GM23248 (cell line): ENCODE measurements around the gene RDX. TPM values are rescaled to one million over a fixed set of nuclear protein-coding genes. Genes with fewer than 3 reads are reported as not detected.

Source experiments
- DNase-seq: peaks from one replicate; pipeline ENCODE4 v3.0.0-alpha.2; 2015
- H2AFZ ChIP-seq: fragments of 200-600 bp; sonication (generic); 2 replicates; pipeline ENCODE4 v1.6.1; 2016; ENCODE audit warnings: antibody characterized with exemption
- H3F3A ChIP-seq: fragments of 200-600 bp; sonication (generic); 2 replicates; pipeline ENCODE4 v1.6.1; 2016; ENCODE audit warnings: mild to moderate bottlenecking, antibody characterized with exemption, mixed run types; ENCODE audit not compliant: insufficient read depth
- H3K27ac ChIP-seq: fragments of 200-600 bp; sonication (generic); 2 replicates; pipeline ENCODE4 v1.5.1; 2016; ENCODE audit warnings: mild to moderate bottlenecking
- H3K27me3 ChIP-seq: fragments of 200-600 bp; sonication (generic); replicated peaks from 2 replicates; pipeline ENCODE4 v1.6.1; 2016; ENCODE audit warnings: mild to moderate bottlenecking; ENCODE audit not compliant: insufficient read depth
- H3K36me3 ChIP-seq: fragments of 200-600 bp; sonication (generic); 2 replicates; pipeline ENCODE4 v1.6.1; 2016; ENCODE audit warnings: low read depth, mild to moderate bottlenecking
- H3K4me1 ChIP-seq: fragments of 200-600 bp; sonication (generic); 2 replicates; pipeline ENCODE4 v1.6.1; 2016; ENCODE audit warnings: mild to moderate bottlenecking; ENCODE audit not compliant: insufficient read depth
- H3K4me2 ChIP-seq: fragments of 200-600 bp; sonication (generic); one replicate; pipeline ENCODE4 v1.6.1; 2016; ENCODE audit warnings: mild to moderate bottlenecking; ENCODE audit not compliant: unreplicated experiment
- H3K4me3 ChIP-seq: fragments of 200-600 bp; sonication (generic); 2 replicates; pipeline ENCODE4 v1.5.1; 2016; ENCODE audit warnings: mild to moderate bottlenecking
- H3K79me2 ChIP-seq: fragments of 200-600 bp; sonication (generic); 2 replicates; pipeline ENCODE4 v1.6.1; 2016; ENCODE audit warnings: mild to moderate bottlenecking; ENCODE audit not compliant: insufficient read depth
- H3K9ac ChIP-seq: fragments of 200-600 bp; sonication (generic); 2 replicates; pipeline ENCODE4 v1.6.1; 2016; ENCODE audit warnings: mild to moderate bottlenecking
- H3K9me2 ChIP-seq: fragments of 200-600 bp; sonication (generic); 2 replicates; pipeline ENCODE4 v1.6.1; 2016; ENCODE audit warnings: mixed run types, mild to moderate bottlenecking, moderate library complexity; ENCODE audit not compliant: insufficient read depth
- H3K9me3 ChIP-seq: fragments of 200-600 bp; sonication (generic); one replicate; pipeline ENCODE4 v1.6.1; 2017; ENCODE audit warnings: low read depth
- H4K20me1 ChIP-seq: fragments of 200-600 bp; sonication (generic); 2 replicates; pipeline ENCODE4 v1.6.0; 2016; ENCODE audit not compliant: insufficient read depth
- EZH2 ChIP-seq: fragments of 200-600 bp; sonication (generic); IDR thresholded peaks from 2 replicates; pipeline ENCODE4 v1.6.1; 2018; ENCODE audit warnings: antibody characterized with exemption, mild to moderate bottlenecking; ENCODE audit not compliant: insufficient read depth, poor library complexity, severe bottlenecking
- EZH2phosphoT487 ChIP-seq: fragments of 200-600 bp; sonication (generic); IDR thresholded peaks from 2 replicates; pipeline ENCODE4 v1.6.1; 2018; ENCODE audit warnings: antibody characterized with exemption, moderate library complexity, mild to moderate bottlenecking, low read depth; ENCODE audit not compliant: insufficient read depth
- WGBS, 2 experiments: methylation state at CpG; one replicate each; pipeline ENCODE4 v1.1.6; 2015 to 2017; ENCODE audit warnings: low lambda C conversion rate in 2 of 2, low coverage in 1 of 2; ENCODE audit errors: missing lambda C conversion rate in 2 of 2; 5-methylcytosine and 5-hydroxymethylcytosine counted together
- in situ Hi-C: fragments of 300-500 bp; cut with MboI; formaldehyde crosslinking; loops from 2 replicates; pipeline ENCODE4 v1.15.0; 2020
- polyA plus RNA-seq: library from polyadenylated mRNA; unstranded; fragments of >200 nt; fragmentation: Nextera tagmentation; extraction: Ambion mirVana; gene quantifications from 2 replicates; pipeline ENCODE4 v1.2.1, GENCODE V29; 2016
- total RNA-seq: library from RNA; depleted of rRNA; stranded (reverse); fragments of >200 nt; shearing (Covaris generic); gene quantifications from 2 replicates; pipeline ENCODE4 v1.2.3, GENCODE V29; 2014

The RDX gene
- total and polyA plus RNA-seq, 2 experiments from 2014 or later: 69.5 to 95.4 TPM

GRCh38 chr11:110133160-110133559 lies 163.3 kb downstream of the RDX start:
- Histone ChIP-seq H3K79me2 (peaks cover 82% of the 10 kb centered on the region), H3K4me2 (no peak overlapping the region), H2AFZ (no peak overlapping the region), H3K36me3 (peaks cover 6% of the 10 kb centered on the region; the same call in 1 of the 2 replicates), H3K9ac (no peak overlapping the region), H3K4me1 (peaks cover 8% of the 10 kb centered on the region), H3K27me3 (no peaks in the 10 kb centered on the region), H3K27ac (no peak overlapping the region), H4K20me1 (no peaks in the 10 kb centered on the region), H3K9me3 (no peaks in the 10 kb centered on the region), H3K4me3 (no peak overlapping the region), H3F3A (peaks cover 5% of the 10 kb centered on the region; the same call in 1 of the 2 replicates), H3K9me2 (no peaks in the 10 kb centered on the region)
- in situ Hi-C loops: no loop called here
- DNase-seq: no peak
- 97 to 99% methylated on average over 2 of the region's 2 CpGs for WGBS, 2 experiments
- TF ChIP-seq EZH2phosphoT487 (no peak), EZH2 (no peak)

- H3K4me1 ChIP-seq: peaks cover 18% of the 10 kb centered on the region
- DNase-seq: no peak
- H3K9ac ChIP-seq: no peak overlapping the region
- no peak overlapping the region for H3K27ac ChIP-seq
- 90 to 93% methylated on average over 6 of the region's 6 CpGs for WGBS, 2 experiments
- TF ChIP-seq EZH2 (no peak), EZH2phosphoT487 (no peak)
- H3K9me2 ChIP-seq: no peaks in the 10 kb centered on the region
- H2AFZ ChIP-seq: no peak overlapping the region
- in situ Hi-C loops: no loop called here
- H3K4me2 ChIP-seq: no peak overlapping the region
- no peak overlapping the region for H3K4me3 ChIP-seq
- H3K27me3 ChIP-seq: no peaks in the 10 kb centered on the region
- H3K36me3 ChIP-seq: no peaks in the 10 kb centered on the region
- H3K79me2 ChIP-seq: peaks cover 78% of the 10 kb centered on the region
- peaks cover 11% of the 10 kb centered on the region; the same call in 1 of the 2 replicates for H3F3A ChIP-seq
- H3K9me3 ChIP-seq: no peaks in the 10 kb centered on the region
- H4K20me1 ChIP-seq: no peaks in the 10 kb centered on the region
These were observed 164.9 kb downstream of the RDX start for GRCh38 chr11:110131386-110132123.

DNA sequence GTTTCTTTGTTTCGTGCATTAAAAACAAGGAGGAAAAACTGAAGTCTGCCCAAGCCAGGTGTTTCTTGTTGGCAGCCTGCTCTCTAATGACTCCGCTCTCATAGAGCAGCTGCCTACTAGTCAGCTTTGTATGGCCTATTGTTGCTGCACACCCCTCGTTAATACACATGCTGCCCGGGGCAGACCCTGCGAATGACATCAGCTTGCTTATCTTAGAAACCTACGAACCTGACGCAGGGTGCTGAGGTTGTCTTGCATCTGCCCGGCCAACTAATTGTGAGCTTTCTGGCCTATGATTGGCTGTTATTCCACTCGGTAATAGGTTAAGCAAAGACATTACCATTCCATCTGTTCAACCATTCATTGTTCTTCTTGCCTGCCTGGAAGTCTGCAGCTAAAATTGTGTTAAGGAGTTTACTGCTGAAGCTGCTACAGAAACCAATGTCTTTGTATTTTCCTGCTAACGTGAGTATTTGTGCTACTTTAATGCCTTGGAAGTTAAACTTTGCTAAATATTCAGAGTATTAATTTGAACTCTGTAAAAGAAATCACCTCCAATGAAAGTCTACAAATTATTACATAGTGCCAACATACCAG lies 165.7 kb downstream of the RDX start:
- Histone ChIP-seq H3K4me3 (no peak overlapping the region), H3K79me2 (peaks cover 77% of the 10 kb centered on the region), H3K9ac (no peak overlapping the region), H3K27ac (no peak overlapping the region), H3K4me1 (peaks cover 18% of the 10 kb centered on the region), H3K27me3 (no peaks in the 10 kb centered on the region), H3K9me3 (no peaks in the 10 kb centered on the region), H3K36me3 (no peaks in the 10 kb centered on the region), H3K4me2 (no peak overlapping the region), H2AFZ (no peak overlapping the region), H3K9me2 (no peaks in the 10 kb centered on the region), H3F3A (peaks cover 11% of the 10 kb centered on the region; the same call in 1 of the 2 replicates), H4K20me1 (no peaks in the 10 kb centered on the region)
- no peak for DNase-seq
- 90 to 93% methylated on average over 10 of the region's 10 CpGs for WGBS, 2 experiments
- no peak for TF ChIP-seq EZH2
- TF ChIP-seq EZH2phosphoT487: no peak
- in situ Hi-C loops: no loop called here

DNA sequence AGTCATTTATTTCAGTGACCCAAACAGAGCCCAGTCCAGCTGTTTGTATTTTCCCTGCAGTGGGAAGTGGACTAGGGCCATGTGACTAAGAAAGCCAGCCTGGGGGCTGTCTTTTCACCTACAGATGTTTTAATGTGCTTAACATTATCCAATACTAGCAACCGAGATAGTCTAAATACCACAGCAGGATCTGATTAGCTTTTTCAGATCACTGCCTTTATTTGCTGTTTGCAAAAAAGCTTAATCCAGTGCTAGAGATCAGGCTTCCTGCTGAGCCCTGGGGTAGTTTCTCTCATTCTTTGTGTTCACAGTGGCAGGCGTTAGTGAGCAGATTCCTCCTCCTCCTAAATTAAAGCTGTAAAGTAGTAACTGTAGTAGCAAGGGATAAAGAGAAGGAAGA lies 168.3 kb downstream of the RDX start:
- H3K9ac ChIP-seq: peak overlapping the region; percentile 24
- peaks cover 77% of the 10 kb centered on the region for H3K79me2 ChIP-seq
- in situ Hi-C loops: no loop called here

More for the DNA sequence above, 168.3 kb downstream of the RDX start:
- no peak overlapping the region for H3K4me3 ChIP-seq
- peaks cover 11% of the 10 kb centered on the region; the same call in 1 of the 2 replicates for H3F3A ChIP-seq
- H3K9me2 ChIP-seq: no peaks in the 10 kb centered on the region
- peak; percentile 50 for DNase-seq
- peak overlapping the region; percentile 39 for H3K4me2 ChIP-seq
- peak overlapping the region; percentile 60; the same call in 1 of the 2 replicates for H2AFZ ChIP-seq
- peaks cover 23% of the 10 kb centered on the region for H3K4me1 ChIP-seq
- no peaks in the 10 kb centered on the region for H4K20me1 ChIP-seq
- no peaks in the 10 kb centered on the region for H3K27me3 ChIP-seq
- TF ChIP-seq EZH2phosphoT487 (no peak), EZH2 (no peak)
- peak overlapping the region; percentile 45 for H3K27ac ChIP-seq
- 7 to 8% methylated on average over 2 of the region's 2 CpGs for WGBS, 2 experiments
- H3K36me3 ChIP-seq: no peaks in the 10 kb centered on the region
- no peaks in the 10 kb centered on the region for H3K9me3 ChIP-seq
